GM21717 (cell line): Measurements from ENCODE around the gene KLHL41.
"Not testable (repeated sequence)": the region's sequence is repeated elsewhere in the genome, so short reads cannot be mapped to it uniquely, and the experiment has no call there.

Experiments
- ATAC-seq: cut with Tn5 transposase; IDR thresholded peaks from one replicate; pipeline ENCODE4 v1.9.1; 2021; ENCODE audit warnings: mild to moderate bottlenecking, moderate library complexity; ENCODE audit not compliant: unreplicated experiment

The KLHL41 gene

DNA sequence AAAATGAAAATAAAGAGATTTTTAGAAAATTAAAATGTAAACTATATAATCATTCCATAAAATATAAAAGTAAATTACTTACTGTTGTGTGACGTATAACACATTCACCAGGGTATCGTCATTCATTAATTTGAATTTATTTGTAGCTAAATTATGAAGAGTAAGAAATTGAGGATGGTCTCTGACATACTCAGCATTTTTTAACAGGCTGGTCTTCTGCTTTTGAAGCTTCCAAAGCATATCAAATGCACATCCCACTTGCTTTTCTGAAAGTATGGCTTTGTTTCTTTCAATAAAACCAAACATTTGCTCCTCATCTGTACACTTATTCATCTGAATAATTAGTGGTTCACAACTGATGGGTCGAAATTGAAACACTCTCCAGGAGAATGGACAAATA is 62.1 kb downstream of the KLHL41 start:
- ATAC-seq, result no peak

DNA sequence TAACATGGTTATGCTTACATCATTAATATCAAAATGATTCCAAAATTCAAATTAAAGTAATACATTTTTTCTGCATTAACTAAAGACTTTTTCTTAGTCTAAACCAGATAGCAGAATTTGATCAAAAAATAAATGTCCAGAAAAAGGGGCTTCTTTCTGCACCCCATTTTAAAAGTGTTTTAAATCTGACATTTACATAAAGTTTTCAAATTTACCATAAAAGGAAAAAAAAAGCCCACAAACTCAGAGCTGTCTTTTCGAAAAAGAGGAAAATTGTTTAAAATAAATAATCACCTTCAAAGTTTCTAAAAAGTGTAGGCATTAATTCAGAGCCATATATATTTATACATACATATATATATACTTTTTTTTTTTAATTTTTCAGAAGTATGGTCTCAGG is 62.7 kb downstream of the KLHL41 start:
- ATAC-seq, result no peak

DNA sequence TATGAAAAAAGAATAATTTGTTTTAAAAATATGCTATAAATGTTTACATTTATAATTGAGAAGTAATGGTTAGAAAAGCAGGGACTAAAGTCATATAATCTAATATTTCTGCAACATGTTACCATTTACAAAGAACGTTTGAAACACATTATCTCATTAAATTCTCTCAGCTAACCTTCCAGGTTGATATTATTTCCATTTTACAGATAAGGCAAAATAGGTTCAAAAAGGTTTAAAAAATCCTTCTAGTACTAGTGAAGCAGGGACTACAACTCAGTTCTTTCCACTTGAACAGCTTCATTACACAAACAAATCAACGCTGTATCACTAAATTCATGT is 63.3 kb downstream of the KLHL41 start:
- ATAC-seq, result no peak

DNA sequence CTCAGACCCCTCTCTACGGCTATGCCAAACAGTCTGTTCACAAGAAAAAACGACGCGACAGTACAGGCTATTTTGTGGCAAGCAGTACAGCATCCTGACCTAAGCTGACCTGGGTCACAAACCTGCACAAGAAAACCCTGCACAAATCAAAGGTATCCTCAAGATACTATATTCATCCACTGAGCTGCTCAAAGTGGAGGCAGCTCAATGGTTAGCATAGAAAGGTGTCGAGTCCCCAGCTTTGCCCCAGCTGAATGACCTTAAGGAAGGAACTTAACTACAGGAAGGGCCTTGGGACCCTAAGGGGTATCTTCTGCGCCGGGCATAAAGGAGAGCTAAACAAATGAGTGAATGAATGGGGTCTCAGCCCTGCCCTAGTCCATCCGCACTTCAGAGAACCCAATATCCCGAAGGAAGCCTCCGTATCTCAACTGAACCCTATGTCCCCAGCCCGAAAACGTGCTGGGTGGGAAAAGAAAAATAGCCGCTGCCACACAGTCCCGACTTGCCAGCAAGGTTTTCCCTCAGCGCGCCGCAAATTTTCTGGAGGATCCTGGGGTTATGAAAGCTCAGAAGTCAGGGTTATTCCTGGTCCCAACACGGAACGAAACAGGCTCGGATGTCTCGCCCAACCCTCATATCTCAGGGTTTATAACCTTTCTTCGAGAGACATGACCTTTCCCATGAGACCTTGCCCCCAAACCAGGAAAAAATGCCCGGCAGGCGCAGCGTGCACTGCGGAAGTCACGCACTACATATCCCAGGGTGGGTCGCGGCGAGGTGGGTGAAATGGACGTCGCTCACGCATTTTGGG is 63.9 kb downstream of the KLHL41 start, which contains the start of gene FASTKD1:
TSS of gene FASTKD1 (minus strand) at position 706 of the 814 bp plus-strand sequence. CDS start 1,836 bp downstream, outside the sequence.
- ATAC-seq, result peak; percentile 99

DNA sequence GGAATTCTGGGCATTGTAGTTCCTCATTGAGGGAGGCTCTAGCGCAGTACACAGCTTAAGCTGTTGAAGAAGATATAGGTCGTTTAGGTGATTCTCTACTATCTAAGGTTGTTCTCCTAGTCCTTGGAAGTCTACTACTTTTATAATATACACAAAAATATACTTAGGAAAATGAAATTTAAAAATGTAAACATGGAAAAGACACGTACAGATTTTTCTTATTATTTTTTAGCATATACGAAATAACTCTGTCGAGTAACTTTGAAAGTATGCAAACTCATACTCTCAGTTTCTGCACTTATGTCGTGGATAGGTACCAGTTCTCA is 64.4 kb downstream of the KLHL41 start:
- no peak for ATAC-seq

DNA sequence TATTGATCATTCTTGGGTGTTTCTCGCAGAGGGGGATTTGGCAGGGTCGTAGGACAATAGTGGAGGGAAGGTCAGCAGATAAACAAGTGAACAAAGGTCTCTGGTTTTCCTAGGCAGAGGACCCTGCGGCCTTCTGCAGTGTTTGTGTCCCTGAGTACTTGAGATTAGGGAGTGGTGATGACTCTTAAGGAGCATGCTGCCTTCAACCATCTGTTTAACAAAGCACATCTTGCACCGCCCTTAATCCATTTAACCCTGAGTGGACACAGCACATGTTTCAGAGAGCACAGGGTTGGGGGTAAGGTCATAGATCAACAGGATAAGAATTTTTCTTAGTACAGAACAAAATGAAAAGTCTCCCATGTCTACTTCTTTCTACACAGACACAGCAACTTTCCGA is 65.0 kb downstream of the KLHL41 start:
- not testable (repeated sequence) for ATAC-seq

DNA sequence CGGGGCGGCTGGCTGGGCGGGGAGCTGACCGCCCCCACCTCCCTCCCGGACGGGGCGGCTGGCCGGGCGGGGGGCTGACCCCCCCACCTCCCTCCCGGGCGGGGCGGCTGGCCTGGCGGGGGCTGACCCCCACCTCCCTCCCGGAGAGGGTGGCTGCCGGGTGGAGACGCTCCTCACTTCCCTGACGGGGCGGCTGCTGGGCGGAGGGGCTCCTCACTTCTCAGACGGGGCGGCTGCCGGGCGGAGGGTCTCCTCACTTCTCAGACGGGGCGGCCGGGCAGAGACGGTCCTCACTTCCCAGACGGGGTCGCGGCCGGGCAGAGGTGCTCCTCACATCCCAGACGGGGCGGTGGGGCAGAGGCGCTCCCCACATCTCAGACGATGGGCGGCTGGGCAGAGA is 65.8 kb downstream of the KLHL41 start:
- not testable (repeated sequence) for ATAC-seq
